A549 (cell line): Measurements from ENCODE around the gene OR2AT4. TPM values are rescaled to one million over a fixed set of nuclear protein-coding genes. Genes with fewer than 3 reads are reported as not detected.
"Not testable (repeated sequence)": the region's sequence is repeated elsewhere in the genome, so short reads cannot be mapped to it uniquely, and the experiment has no call there.

Experiments
- ATAC-seq, 2 experiments: fragments of 200-7000 bp in 1 of 2; fragments of >200 bp in 1 of 2; cut with Nextera tagmentation in 1 of 2; cut with Tn5 transposase in 1 of 2; 3 replicates each; pipeline versions ENCODE4 v1.8.0 to v1.9.1; 2018 to 2020; ENCODE audit warnings: mild to moderate bottlenecking in 1 of 2, moderate library complexity in 1 of 2
- CTCF ChIA-PET: fragments of 300-600 bp; sonication (Branson Sonifier 250); formaldehyde crosslinking; extraction: SDS; loops from one replicate; lab custom pipeline; 2021; ENCODE audit warnings: antibody characterized with exemption, inconsistent platforms; lab: Yijun Ruan, JAX
- POLR2A ChIA-PET: fragments of 350-600 bp; formaldehyde crosslinking; extraction: SDS; loops from one replicate; lab custom pipeline; 2021; ENCODE audit warnings: antibody characterized with exemption, inconsistent platforms; lab: Yijun Ruan, JAX
- DNase-seq, 2 experiments: peaks; one replicate each; pipeline versions ENCODE4 v3.0.0 to v3.0.0-alpha.2; 2011 to 2016; ENCODE audit warnings: low read depth in 1 of 2, low spot score in 1 of 2
- FAIRE-seq: peaks from 2 replicates; lab custom pipeline; 2011; peaks lifted over from hg19 to GRCh38; lab: Jason Lieb, UNC
- H3K27ac ChIP-seq, 2 experiments: fragments of >200 bp; sonication (Bioruptor Twin); formaldehyde crosslinking; 3 replicates each; pipeline ENCODE4 v1.5.1; 2016 to 2017
- H3K4me1 ChIP-seq: fragments of >200 bp; sonication (Bioruptor Twin); formaldehyde crosslinking; 3 replicates; pipeline ENCODE4 v1.6.1; 2016
- H3K4me2 ChIP-seq: fragments of >200 bp; sonication (Bioruptor Twin); formaldehyde crosslinking; 3 replicates; pipeline ENCODE4 v1.6.1; 2016
- H3K4me3 ChIP-seq: fragments of >200 bp; sonication (Bioruptor Twin); formaldehyde crosslinking; 3 replicates; pipeline ENCODE4 v1.5.1; 2016
- H3K9me3 ChIP-seq: fragments of >200 bp; sonication (Bioruptor Twin); formaldehyde crosslinking; 3 replicates; pipeline ENCODE4 v1.6.1; 2016
- EHMT2 ChIP-seq: fragments of 200-600 bp; sonication (generic); IDR thresholded peaks from 2 replicates; pipeline ENCODE4 v1.6.1; 2016; ENCODE audit warnings: antibody characterized with exemption, low read depth, mild to moderate bottlenecking, moderate library complexity
- EP300 ChIP-seq, 2 experiments: fragments of >200 bp; sonication (Bioruptor Twin); formaldehyde crosslinking; IDR thresholded peaks; 2 replicates in 1 of 2; 3 replicates in 1 of 2; pipeline ENCODE4 v1.6.1; 2016 to 2017
- JUNB ChIP-seq: fragments of >200 bp; sonication (Bioruptor Twin); formaldehyde crosslinking; IDR thresholded peaks from 2 replicates; pipeline ENCODE4 v1.6.1; 2016
- KDM5A ChIP-seq: fragments of 200-600 bp; sonication (generic); IDR thresholded peaks from 2 replicates; pipeline ENCODE4 v1.6.1; 2016; ENCODE audit warnings: antibody characterized with exemption, mild to moderate bottlenecking
- RFX5 ChIP-seq: fragments of 450-650 bp; IDR thresholded peaks from 2 replicates; pipeline ENCODE4 v1.7.1; 2014; ENCODE audit warnings: antibody characterized with exemption, mild to moderate bottlenecking, moderate library complexity
- WGBS: methylation state at CpG from one replicate; pipeline ENCODE4 v1.1.6; 2017; ENCODE audit errors: missing lambda C conversion rate; 5-methylcytosine and 5-hydroxymethylcytosine counted together
- polyA plus RNA-seq, 4 experiments: library from polyadenylated mRNA; depleted of rRNA in 3 of 4; stranded (reverse); fragments of >200 nt; fragmentation: RNase III in 1 of 4; extraction: RNeasy Plus Mini Kit Qiagen cat#74134 plus additional on column Dnase treatment in 1 of 4; gene quantifications; 2 replicates in 3 of 4; 3 replicates in 1 of 4; pipeline ENCODE4 v1.2.3, GENCODE V29; 2011 to 2017

OR2AT4 gene
- polyA plus RNA-seq, 2 of the 4 experiments (the other 2 are of a cell fraction) = 0.01 TPM; not detected in 1

GRCh38 chr11:75050516-75050915 lies 46.2 kb downstream of the OR2AT4 start:
- FAIRE-seq (no peak), ATAC-seq (no peak), DNase-seq (no peak)
- POLR2A ChIA-PET = no interaction called here
- CTCF ChIA-PET = interaction anchor here (1.2 kb wide), 1 partner anchor 28 kb away, joined by 4 read pairs; no protein-coding TSS in a partner anchor
- Histone ChIP-seq H3K27ac (no peak overlapping the region), H3K4me3 (no peak overlapping the region), H3K4me2 (no peak overlapping the region), H3K9me3 (peaks cover 14% of the 10 kb centered on the region; the same call in 2 of the 3 replicates), H3K4me1 (0 out of 3 replicates have a peak, but pooled peaks cover 4% of the 10 kb centered on the region)
- TF ChIP-seq JUNB (no peak), EP300 (IDR thresholded peaks at IDR 0.05) (no peak)
- 79% methylated on average over 4 of the region's 4 CpGs for WGBS

GRCh38 chr11:75049501-75050266 lies 47.0 kb downstream of the OR2AT4 start:
- WGBS = 54% methylated on average over 8 of the region's 8 CpGs
- Histone ChIP-seq H3K9me3 (peaks cover 14% of the 10 kb centered on the region; the same call in 2 of the 3 replicates), H3K4me2 (peak overlapping the region; percentile 27; the same call in 1 of the 3 replicates)
- DNase-seq, H3K4me3 ChIP-seq, ATAC-seq, H3K4me1 ChIP-seq, H3K27ac ChIP-seq, FAIRE-seq, POLR2A ChIA-PET: not testable (repeated sequence)
- CTCF ChIA-PET = interaction anchor here (1.1 to 1.7 kb wide), 5 partner anchors 9 to 192 kb away, joined by 4 to 5 read pairs (median 4); no protein-coding TSS in a partner anchor

DNA sequence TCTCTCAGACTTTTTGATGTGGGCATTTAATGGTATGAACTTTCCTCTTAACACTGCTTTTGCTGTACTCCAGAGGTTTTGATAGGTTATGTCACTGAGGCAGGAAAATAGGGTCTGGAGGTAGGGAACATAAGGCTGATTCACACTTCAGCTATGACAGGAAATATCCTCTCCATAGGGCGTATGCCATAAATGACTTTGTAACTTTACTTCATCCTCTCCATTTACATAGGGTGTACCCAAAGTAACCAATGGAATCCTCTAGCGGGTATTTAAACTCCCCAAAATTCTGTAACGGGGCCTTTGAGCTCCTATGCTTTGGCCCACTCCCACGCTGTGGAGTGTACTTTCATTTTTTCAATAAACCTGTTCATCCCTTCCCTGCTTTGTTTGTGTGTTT lies 49.5 kb downstream of the OR2AT4 start:
- H3K4me1 ChIP-seq = 0 out of 3 replicates have a peak, but pooled peaks cover 4% of the 10 kb centered on the region
- CTCF ChIA-PET = interaction anchor here (1.0 to 1.6 kb wide), 3 partner anchors 15 to 24 kb away, joined by 3 to 5 read pairs (median 4); no protein-coding TSS in a partner anchor
- WGBS = 68% methylated on average over 4 of the region's 4 CpGs
- ATAC-seq = no peak
- peaks cover 3% of the 10 kb centered on the region; the same call in 2 of the 3 replicates for H3K9me3 ChIP-seq
- TF ChIP-seq KDM5A (no peak), EHMT2 (no peak), RFX5 (no peak)
- DNase-seq = no peak
- no peak overlapping the region for H3K4me2 ChIP-seq
- H3K27ac ChIP-seq = no peak overlapping the region
- FAIRE-seq = no peak
- H3K4me3 ChIP-seq = no peak overlapping the region
- POLR2A ChIA-PET = no interaction called here

DNA sequence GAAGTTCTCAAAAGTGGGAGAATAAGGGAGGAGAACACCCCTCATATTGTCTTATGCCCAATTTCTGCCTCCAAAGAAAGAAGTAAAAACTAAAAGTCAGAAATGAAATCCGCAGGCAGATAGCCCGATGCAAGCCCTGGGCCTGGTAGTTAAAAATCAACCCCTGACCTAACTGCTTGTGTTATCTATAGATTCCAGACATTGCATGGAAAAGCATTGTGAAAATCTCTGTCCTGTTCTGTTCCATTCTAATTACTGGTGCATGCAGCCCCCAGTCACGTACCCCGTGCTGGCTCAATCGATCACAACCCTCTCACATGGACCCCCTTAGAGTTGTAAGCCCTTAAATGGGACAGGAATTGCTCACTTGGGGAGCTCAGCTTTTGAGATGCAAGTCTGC lies 50.0 kb downstream of the OR2AT4 start:
- H3K4me1 ChIP-seq, H3K27ac ChIP-seq, H3K9me3 ChIP-seq, POLR2A ChIA-PET, FAIRE-seq, H3K4me3 ChIP-seq, ATAC-seq, DNase-seq, H3K4me2 ChIP-seq: not testable (repeated sequence)
- CTCF ChIA-PET = interaction anchor here (0.8 to 2.0 kb wide), 5 partner anchors 13 to 94 kb away, joined by 3 to 9 read pairs (median 4); no protein-coding TSS in a partner anchor
- WGBS = 79% methylated on average over 5 of the region's 5 CpGs

DNA sequence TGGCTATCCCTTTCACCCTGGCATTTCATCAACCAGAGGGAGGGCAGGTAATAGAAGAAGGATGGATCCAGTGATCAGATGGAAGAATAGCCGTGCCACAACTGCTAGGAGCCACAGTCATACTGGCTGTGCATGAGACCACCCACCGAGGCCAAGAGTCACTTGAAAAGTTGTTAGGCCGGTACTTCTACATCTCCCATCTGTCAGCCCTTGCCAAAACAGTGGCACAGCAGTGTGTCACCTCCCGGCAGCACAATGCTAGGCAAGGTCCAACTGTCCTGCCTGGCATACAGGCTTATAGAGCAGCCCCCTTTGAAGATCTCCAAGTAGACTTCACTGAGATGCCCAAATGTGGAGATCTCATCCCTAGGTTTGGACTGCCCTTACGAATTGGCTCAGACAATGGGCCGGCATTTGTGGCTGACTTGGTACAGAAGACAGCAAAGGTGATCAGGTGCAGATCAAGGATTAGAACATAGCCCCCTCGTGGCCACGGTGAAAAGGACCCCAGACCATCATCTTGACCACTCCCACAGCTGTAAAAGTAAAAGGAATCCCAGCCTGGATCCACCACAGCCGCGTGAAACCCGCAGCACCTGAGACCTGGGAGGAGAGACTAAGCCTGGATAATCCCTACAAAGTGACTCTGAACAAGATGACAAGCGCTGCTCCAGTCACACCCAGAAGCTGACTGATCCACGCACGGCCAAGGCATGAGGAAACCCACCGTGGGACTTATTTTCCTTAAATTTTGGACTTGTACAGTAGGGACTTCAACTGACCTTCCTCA lies 52.1 kb downstream of the OR2AT4 start:
- H3K4me3 ChIP-seq, H3K27ac ChIP-seq, ATAC-seq, H3K4me2 ChIP-seq, FAIRE-seq, POLR2A ChIA-PET, H3K9me3 ChIP-seq, H3K4me1 ChIP-seq, DNase-seq: not testable (repeated sequence)
- 69% methylated on average over 15 of the region's 15 CpGs for WGBS
- CTCF ChIA-PET = interaction anchor here (1.2 to 2.0 kb wide), 2 partner anchors 22 to 197 kb away, joined by 3 to 9 read pairs; no protein-coding TSS in a partner anchor

DNA sequence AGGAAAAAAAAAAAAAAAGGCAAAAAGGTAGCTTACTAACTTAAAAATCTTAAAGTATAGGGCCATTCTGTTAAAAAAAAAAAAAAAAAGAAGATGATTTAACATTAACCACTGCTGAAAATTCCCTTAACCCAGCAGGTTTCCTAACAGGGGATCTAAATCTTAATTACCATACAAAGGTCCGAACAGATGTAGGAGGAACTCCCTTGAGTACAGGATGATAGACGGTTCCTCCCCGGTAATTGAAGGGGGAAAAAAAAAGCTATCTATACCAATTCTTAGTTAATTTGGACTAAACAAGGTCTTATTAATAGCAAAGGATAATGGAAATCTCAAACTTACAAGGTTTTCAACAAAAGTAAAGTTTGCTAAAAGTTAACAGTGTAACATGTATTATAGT lies 54.9 kb downstream of the OR2AT4 start:
- 73% methylated on average over 3 of the region's 3 CpGs for WGBS
- H3K4me2 ChIP-seq, POLR2A ChIA-PET, FAIRE-seq, H3K9me3 ChIP-seq, ATAC-seq, H3K27ac ChIP-seq, H3K4me1 ChIP-seq, H3K4me3 ChIP-seq, DNase-seq: not testable (repeated sequence)
- CTCF ChIA-PET = interaction anchor here (2.1 kb wide), 1 partner anchor 10 kb away, joined by 8 read pairs; no protein-coding TSS in a partner anchor
